Lung (tissue), 12 donors: Measurements from ENCODE around the gene SLC7A6. TPM values are rescaled to one million over a fixed set of nuclear protein-coding genes. Genes with fewer than 3 reads are reported as not detected.
A peak's percentile ranks its signal among the peaks of the same experiment; 100 is the strongest.

Experiments used
- ATAC-seq: fragments of 200-7000 bp; cut with Tn5 transposase; one replicate; pipeline ENCODE4 v1.9.1; 2020; ENCODE audit warnings: moderate number of reproducible peaks; ENCODE audit not compliant: insufficient read depth, low FRiP score
- DNase-seq, 3 donors: peaks; one replicate each; pipeline ENCODE4 v3.0.0-alpha.2; 2013 to 2017
- H3K27ac ChIP-seq, 2 donors: one replicate each; pipeline ENCODE4 v1.5.1; 2013; ENCODE audit warnings: mild to moderate bottlenecking in 2 of 2, moderate library complexity in 2 of 2, control low read depth in 1 of 2, inconsistent platforms in 1 of 2, low read depth in 1 of 2, low read length in 1 of 2
- H3K27me3 ChIP-seq, 3 donors: one replicate each; pipeline ENCODE4 v1.5.1; 2013; ENCODE audit warnings: low read length in 2 of 3; ENCODE audit not compliant: control insufficient read depth in 3 of 3, insufficient read depth in 3 of 3
- H3K36me3 ChIP-seq, 4 donors: one replicate each; pipeline ENCODE4 v1.5.1; 2013; ENCODE audit warnings: low read length in 4 of 4, mild to moderate bottlenecking in 1 of 4, moderate library complexity in 1 of 4; ENCODE audit not compliant: control insufficient read depth in 4 of 4, insufficient read depth in 4 of 4
- H3K4me1 ChIP-seq, 5 donors: one replicate each; pipeline ENCODE4 v1.5.1; 2013; ENCODE audit warnings: low read length in 5 of 5, mild to moderate bottlenecking in 2 of 5, moderate library complexity in 1 of 5; ENCODE audit not compliant: control insufficient read depth in 5 of 5, insufficient read depth in 5 of 5
- H3K4me3 ChIP-seq: one replicate; pipeline ENCODE4 v1.5.1; 2013; ENCODE audit warnings: mild to moderate bottlenecking, control low read depth, moderate library complexity
- H3K9ac ChIP-seq, 2 donors: one replicate each; pipeline ENCODE4 v1.5.1; 2013; ENCODE audit warnings: low read length in 2 of 2, control low read depth in 1 of 2; ENCODE audit not compliant: insufficient read depth in 1 of 2
- H3K9me3 ChIP-seq, 4 donors: one replicate each; pipeline ENCODE4 v1.5.1; 2013; ENCODE audit warnings: low read length in 3 of 4, mild to moderate bottlenecking in 1 of 4, moderate library complexity in 1 of 4; ENCODE audit not compliant: control insufficient read depth in 4 of 4, insufficient read depth in 3 of 4
- WGBS, 2 donors: extraction: QIAGEN DNeasy Blood & Tissue Kit; methylation state at CpG; one replicate each; pipeline ENCODE4 v1.1.7; 2013; 5-methylcytosine and 5-hydroxymethylcytosine counted together
- polyA plus RNA-seq, 2 donors: library from polyadenylated mRNA; stranded (reverse); fragments of 200-250 nt; gene quantifications; one replicate each; pipeline ENCODE4 v1.2.1, GENCODE V29; 2013
- total RNA-seq, 2 donors: library from RNA; depleted of rRNA in 1 of 2; stranded (reverse); fragments of >200 nt in 1 of 2; gene quantifications; one replicate each; pipeline ENCODE4 v1.2.1, GENCODE V29; 2014 to 2021
- TF ChIP-seq, protein P1 (sequence below): IDR thresholded peaks from 2 replicates; pipeline ENCODE4 v1.5.1; 2012; ENCODE audit warnings: mild to moderate bottlenecking; ENCODE audit errors: control extremely low read depth, extremely low read depth
- donor health status: control.
- donor health status: control.
- donor health status: Bipolar disorder and iron deficiency.
- donor health status: healthy.
- donor health status: DM: yes; HTN: yes; CAD: no.

The SLC7A6 gene
- total and polyA plus RNA-seq, 4 donors: 8.9 to 36.2 (median 20.0) TPM

- peaks cover 0 to 17% (median 5%) of the 10 kb centered on the region in 5 donors for H3K4me1 ChIP-seq
- TF ChIP-seq, protein P1, sequence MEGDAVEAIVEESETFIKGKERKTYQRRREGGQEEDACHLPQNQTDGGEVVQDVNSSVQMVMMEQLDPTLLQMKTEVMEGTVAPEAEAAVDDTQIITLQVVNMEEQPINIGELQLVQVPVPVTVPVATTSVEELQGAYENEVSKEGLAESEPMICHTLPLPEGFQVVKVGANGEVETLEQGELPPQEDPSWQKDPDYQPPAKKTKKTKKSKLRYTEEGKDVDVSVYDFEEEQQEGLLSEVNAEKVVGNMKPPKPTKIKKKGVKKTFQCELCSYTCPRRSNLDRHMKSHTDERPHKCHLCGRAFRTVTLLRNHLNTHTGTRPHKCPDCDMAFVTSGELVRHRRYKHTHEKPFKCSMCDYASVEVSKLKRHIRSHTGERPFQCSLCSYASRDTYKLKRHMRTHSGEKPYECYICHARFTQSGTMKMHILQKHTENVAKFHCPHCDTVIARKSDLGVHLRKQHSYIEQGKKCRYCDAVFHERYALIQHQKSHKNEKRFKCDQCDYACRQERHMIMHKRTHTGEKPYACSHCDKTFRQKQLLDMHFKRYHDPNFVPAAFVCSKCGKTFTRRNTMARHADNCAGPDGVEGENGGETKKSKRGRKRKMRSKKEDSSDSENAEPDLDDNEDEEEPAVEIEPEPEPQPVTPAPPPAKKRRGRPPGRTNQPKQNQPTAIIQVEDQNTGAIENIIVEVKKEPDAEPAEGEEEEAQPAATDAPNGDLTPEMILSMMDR: no peak
- H3K27me3 ChIP-seq: no peaks in the 10 kb centered on the region
- peak overlapping the region; percentile 28 to 53 for H3K9ac ChIP-seq
- peaks cover 0 to 3% (median 1%) of the 10 kb centered on the region in 4 donors for H3K36me3 ChIP-seq
- H3K9me3 ChIP-seq: no peaks in the 10 kb centered on the region
- peak overlapping the region; percentile 68 for H3K4me3 ChIP-seq
- peak; percentile 45 to 52 (median 51) for DNase-seq
- peak overlapping the region; percentile 99 for H3K27ac ChIP-seq
- ATAC-seq: peak; percentile 51
- 4 to 5% methylated on average over 23 of the region's 23 CpGs for WGBS, 2 donors
These were observed 973 bp downstream of the SLC7A6 start for GRCh38 chr16:68265078-68265920.

- Histone ChIP-seq H3K9me3 (no peaks in the 10 kb centered on the region), H3K36me3 (peaks cover 0 to 4% (median 0%) of the 10 kb centered on the region in 4 donors), H3K27me3 (no peaks in the 10 kb centered on the region), H3K4me3 (no peak overlapping the region), H3K4me1 (peaks cover 0 to 27% (median 7%) of the 10 kb centered on the region in 5 donors), H3K9ac (no peak overlapping the region), H3K27ac (peak overlapping the region in 1 of 2 donors; percentile 55)
- TF ChIP-seq, protein P1: no peak
- 75 to 80% methylated on average over 6 of the region's 6 CpGs for WGBS, 2 donors
- no peak for ATAC-seq
- DNase-seq: peak in 1 of 3 donors; percentile 37
These were observed 3.5 kb downstream of the SLC7A6 start for GRCh38 chr16:68267612-68268405.

DNA sequence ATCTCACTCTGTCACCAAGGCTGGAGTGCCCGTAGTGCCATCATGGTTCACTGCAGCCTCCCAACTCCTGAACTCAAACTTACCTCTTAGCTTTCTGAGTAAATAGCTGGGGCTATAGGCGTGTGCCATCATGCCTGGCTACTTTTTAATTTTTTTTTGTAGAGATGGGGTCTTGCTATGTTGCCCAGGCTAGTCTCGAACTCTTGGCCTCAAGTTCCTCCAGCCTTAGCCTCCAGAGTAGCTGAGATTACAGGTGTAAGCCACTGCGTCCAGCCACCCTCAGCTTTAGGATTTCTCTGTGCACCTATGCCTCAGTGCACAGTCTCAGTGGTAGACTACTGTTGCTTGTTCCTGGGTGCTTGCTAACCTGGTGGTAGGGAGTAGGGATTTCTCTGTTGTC lies 5.5 kb downstream of the SLC7A6 start:
- H3K27me3 ChIP-seq: no peaks in the 10 kb centered on the region
- DNase-seq: no peak
- no peak overlapping the region for H3K9ac ChIP-seq
- WGBS, 2 donors: 92 to 94% methylated on average over 4 of the region's 4 CpGs
- peaks cover 0 to 12% (median 3%) of the 10 kb centered on the region in 4 donors for H3K36me3 ChIP-seq
- H3K9me3 ChIP-seq: peaks cover 0 to 3% (median 0%) of the 10 kb centered on the region in 4 donors
- TF ChIP-seq, protein P1: no peak
- no peak for ATAC-seq
- no peak overlapping the region for H3K4me3 ChIP-seq
- peaks cover 0 to 27% (median 10%) of the 10 kb centered on the region in 5 donors for H3K4me1 ChIP-seq
- H3K27ac ChIP-seq: peak overlapping the region in 1 of 2 donors; percentile 26
